ENCODE data around the gene UBAP1.

- TF ChIP-seq TAF1 (IDR thresholded peaks at IDR 0.05; ENCODE audit: borderline replicate concordance, insufficient read depth, low read length) = no peak
- no peak for TF ChIP-seq SIN3A (IDR thresholded peaks at IDR 0.05; ENCODE audit: borderline replicate concordance, insufficient read depth, low read length)
- no peak for TF ChIP-seq REST (IDR thresholded peaks at IDR 0.05; ENCODE audit: insufficient read depth in 1 of 2, low read depth in 2 of 2, low read length in 2 of 2)
These were observed 8.4 kb upstream of the UBAP1 start for GRCh38 chr9:34170237-34170991.
